Activated T-cell treated with anti-CD3 and anti-CD28 coated beads for 24 hours (primary cell): ENCODE measurements around the gene CXCL17.
"Not testable (repeated sequence)": the region's sequence is repeated elsewhere in the genome, so short reads cannot be mapped to it uniquely, and the experiment has no call there.

Source experiments
- DNase-seq: peaks from one replicate; pipeline ENCODE4 v3.0.0-alpha.2; 2020; ENCODE audit warnings: low read depth

CXCL17 gene, protein sequence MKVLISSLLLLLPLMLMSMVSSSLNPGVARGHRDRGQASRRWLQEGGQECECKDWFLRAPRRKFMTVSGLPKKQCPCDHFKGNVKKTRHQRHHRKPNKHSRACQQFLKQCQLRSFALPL

DNA sequence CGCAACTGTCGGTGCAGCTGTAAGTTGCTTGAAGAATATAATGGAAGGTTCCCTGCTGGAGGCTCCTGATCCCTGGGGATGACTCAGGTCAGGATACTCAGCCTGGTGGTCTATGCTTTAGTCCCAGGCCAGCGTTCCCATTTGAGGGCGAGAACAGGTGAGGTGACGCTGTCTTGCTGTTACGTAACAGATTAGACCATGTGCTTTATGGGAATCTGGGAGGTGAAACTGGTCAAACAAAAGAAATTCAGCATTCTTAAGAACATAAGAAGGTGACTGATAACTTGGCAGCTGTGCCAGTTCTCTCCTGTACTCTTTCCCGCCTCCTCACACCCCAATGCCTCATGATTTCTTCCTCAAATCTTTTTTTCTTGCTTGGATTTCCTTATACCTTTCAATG, at the start of gene CXCL17:
Gene CXCL17 (minus strand): TSS at position 114 of the 400 bp plus-strand sequence. CDS start 114 bp downstream, outside the sequence.
- no peak for DNase-seq

DNA sequence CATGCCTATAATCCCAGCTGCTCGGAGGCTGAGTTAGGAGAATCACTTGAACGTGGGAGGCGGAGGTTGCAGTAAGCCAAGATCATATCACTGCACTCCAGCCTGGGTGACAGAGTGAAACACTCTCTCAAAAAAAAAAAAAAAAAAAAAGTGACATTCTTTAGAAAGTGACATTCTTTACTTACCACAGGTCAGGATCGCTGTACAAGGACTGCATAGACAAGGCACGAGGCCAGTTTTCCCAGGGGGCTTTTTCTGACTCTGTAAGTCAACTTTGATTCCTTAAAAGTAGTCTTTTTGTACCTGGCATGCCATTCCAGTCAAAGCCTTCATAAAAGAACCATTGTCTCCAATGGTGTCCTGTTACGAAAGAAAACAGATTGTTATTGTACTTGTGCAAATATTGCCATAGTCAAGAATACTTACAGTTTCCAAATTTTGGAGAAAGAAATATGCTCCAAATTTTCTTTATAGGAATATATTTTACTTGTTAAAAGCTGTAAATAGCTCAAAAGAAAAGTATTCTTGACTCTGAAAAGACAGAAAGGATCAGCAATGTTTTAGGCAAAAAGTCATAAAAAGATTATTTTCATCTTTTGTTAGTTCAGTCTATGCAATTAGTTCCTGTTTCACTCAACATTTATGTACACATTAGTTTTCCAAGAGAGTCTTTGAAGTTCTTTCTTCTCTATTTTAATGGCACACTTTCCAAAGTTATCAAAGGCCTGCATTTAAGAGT, 46.2 kb upstream of the CXCL17 start:
- DNase-seq: no peak

DNA sequence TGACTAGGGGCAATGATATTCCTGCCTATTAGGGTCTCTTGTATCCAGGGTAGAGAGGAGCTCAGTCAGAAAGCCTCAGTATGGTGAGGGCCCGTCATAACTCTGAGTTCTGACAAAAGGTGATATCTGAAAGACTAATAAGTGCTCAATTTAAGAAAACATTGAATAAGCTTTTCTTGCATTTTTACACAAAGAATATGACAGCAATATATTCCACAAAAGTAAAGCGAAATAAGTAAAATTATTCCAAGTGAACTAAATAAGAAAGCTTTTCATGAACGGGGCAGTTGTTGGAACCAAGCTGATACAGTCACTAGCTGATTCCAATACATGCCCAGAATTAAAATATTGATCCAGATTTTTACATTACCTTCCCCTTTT, 45.0 kb upstream of the CXCL17 start:
- no peak for DNase-seq

DNA sequence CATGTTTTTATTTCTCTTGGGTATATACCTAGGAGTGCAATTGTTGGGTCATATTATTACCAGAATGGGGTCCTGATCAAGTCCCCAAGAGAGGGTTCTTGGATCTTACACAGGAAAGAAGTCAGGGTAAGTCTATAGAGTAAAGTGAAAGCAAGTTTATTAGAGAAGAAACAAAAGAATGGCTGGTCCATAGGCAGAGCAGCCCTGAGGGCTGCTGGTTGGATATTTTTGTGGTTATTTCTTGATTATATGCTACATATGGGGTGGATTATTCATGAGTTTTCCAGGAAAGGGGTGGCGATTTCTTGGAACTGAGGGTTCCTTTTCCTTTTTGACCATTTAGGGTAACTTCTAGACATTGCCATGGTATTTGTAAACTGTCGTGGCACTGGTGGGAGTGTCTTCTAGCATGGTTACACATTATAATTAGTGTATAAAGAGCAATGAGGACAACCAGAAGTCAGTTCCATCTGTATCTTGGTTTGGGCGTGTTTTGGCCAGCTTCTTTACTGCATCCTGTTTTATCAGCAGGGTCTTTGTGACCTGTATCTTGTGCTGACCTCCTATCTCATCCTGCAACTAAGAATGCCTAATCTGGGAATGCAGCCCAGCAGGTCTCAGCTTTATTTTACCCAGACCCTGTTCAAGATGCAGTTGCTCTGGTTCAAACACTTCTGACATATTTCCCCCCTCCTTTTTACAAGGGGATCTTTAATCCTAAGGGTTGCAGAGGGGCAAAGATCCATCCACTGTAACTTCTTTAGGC, 44.5 kb upstream of the CXCL17 start:
- DNase-seq: no peak

DNA sequence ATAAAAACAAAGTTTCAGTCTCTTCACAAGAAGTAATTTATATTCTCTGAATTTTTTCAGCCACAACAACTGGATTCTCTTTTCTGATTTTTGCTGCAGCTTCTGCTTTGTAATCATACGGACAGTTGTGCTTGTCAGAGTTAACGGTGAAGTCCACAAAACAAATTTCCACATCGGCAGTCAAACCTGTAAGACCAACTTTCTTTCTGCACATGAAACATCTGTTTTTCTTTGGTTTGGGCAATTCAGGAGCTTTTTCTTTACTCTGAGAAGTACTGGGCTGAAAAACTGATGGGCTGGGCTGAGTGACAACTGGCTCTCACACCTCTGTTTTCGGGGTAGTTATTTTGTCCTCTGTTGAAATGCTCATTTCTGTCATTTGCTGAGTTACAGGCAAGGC, 42.3 kb upstream of the CXCL17 start:
- DNase-seq: not testable (repeated sequence)

DNA sequence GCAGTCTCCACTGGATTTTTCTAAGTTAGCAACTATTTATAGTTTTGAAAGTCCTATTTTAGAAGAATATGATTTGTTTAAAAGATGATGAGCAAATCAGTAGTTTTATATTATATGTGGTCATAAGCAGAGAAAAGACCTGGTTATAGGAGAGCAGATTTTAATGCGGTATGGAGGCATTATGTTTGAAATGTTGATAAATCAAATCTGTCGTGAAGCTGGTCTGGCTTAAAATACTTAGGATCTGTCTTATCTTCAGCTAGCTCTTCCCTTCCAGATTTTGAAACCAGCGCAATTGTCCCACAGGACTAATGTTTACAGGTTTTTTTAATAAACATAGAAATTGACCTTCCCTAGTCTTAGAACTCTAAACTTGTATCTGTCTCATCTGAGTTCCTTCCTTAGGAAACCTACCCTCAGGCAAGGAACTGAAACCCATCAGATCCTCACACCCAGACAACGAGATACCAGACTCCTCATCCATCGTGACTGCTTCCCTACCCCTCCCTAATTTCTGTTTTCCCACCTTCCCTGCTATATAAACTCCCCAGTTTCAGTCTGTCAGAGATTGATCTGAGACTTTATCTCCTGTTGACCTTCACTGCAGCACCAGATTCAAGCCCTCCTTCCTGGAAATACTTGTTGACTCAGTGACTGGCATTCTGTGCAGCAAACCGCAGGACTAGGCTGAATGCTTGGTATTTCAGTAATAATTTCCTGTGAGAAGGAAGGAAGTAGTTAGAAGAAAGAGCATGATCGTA, 37.8 kb upstream of the CXCL17 start:
- no peak for DNase-seq

DNA sequence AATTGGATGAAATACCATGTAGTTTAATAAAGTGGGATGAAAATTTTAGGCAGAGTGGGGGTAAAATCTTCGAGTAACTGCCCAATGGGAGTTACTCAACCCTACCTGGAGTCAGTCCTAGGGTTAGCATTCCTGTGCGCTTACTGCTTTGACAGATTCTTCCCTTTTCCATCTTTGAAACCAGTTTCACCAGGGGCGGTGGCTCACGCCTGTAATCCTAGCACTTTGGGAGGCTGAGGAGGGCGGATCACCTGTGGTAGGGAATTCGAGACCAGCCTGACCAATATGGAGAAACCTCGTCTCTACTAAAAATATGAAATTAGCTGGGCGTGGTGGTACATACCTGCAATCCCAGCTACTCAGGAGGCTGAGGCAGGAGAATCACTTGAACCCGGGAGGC, 37.0 kb upstream of the CXCL17 start:
- no peak for DNase-seq

DNA sequence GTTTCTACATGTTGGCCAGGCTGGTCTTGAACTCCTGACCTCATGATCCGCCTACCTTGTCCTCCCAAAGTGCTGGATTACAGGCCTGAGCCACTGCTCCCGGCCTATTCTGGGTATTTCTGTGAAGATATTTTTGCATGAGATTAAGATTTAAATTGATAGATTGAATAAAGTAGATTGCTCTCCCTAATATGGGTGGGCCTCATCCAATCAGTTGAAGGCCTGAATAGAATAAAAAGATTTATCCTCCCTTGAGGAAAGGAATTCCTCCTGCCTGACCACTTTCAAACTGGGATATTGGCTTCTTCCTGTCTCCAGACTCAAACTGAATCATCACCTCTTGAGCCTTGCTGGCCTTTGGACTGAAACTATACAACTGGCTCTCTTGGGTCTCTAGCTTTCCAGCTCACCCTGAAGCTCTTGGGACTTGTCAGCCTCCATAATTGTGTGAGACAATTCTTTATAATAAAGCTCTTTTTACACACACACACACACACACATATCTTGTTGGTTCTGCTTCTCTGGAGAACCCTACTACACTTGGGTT, 36.1 kb upstream of the CXCL17 start:
- DNase-seq: no peak

DNA sequence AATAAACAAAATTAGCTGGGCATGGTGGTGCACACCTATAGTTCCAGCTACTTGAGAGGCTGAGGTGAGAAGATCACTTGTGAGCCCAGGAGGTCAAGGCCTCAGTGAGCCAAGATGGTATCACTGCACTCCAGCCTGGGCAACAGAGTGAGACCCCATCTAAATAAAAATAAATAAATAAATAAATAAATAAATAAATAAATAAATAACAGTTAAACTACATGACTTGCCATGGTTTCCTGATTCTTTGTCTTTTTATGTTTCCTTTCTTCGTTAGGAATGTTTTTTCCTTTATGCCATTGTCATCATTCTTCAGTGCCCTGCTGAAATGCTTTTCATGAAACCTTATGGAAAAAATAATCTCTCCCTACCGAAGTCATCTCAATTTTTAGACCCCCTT, 35.2 kb upstream of the CXCL17 start:
- no peak for DNase-seq

DNA sequence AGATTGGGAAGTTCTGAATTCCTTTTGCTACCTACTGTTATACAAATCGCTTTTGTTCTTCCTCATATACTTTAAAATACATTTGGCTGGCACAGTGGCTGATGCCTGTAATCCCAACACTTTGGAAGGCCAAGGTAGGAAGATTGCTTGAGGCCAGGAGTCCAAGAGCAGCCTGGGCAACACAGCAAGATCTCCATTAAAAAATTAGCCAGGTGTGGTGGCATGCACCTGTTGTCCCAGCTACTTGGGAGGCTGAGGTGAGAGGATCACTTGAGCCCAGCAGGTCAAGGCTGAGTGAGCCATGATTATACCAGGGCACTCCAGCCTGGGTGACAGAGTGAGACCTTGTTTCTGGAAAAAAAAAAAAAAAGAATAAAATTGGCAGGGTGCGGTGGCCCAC, 34.4 kb upstream of the CXCL17 start:
- no peak for DNase-seq

DNA sequence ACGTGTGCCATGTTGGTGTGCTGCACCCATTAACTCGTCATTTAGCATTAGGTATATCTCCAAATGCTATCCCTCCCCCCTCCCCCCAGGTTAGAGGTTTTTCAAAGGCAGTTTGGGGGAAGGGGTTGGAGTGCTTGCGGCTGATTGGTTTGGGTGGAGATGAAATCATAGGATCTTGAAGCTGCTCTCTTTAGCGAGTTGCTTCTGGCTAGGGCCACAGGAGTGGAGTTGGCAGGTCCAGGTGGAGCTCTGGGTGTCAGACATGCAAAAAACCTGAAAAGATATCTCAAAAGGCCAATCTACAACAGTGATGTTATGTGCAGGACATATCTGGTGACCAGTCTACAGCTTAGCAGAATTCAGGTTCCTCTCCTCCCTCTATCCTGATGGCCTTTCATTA, 32.6 kb upstream of the CXCL17 start:
- no peak for DNase-seq

DNA sequence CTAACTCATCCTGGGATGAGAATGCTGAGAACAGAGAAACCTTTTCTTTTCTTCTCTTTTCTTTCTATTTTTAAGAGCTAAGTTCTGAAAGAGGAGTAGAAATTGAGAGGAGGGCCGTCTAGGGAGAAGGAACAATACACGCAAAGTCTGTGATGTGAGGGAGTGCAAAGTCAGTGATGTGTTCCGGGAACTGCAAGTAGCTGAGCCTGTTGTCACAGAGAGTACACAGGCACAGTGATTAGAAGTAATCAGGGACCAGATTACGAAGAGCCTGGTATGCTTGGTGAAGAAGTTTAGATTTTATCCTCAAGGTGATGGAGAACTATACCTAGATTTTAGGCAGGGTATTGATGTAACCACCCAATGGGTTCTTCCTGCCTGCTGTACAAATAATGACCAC, 32.0 kb upstream of the CXCL17 start:
- DNase-seq: no peak

DNA sequence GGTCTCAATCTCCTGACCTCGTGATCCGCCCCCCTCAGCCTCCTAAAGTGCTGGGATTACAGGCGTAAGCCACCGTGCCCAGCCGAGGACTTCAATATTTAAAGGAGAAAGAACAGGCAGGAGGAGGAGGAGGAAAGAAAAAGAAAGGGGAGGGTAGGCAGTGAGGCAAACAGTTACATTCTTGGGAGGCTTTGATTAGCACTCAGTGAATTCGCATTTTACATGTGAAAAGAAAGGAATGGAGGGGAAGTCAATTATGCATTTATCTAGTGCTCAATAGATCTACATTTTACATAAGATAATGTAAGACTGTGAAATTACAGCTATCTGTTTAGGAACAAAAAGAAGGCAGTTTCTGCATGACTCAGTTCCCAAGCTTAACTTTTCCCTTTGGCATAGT, 30.9 kb upstream of the CXCL17 start:
- no peak for DNase-seq

DNA sequence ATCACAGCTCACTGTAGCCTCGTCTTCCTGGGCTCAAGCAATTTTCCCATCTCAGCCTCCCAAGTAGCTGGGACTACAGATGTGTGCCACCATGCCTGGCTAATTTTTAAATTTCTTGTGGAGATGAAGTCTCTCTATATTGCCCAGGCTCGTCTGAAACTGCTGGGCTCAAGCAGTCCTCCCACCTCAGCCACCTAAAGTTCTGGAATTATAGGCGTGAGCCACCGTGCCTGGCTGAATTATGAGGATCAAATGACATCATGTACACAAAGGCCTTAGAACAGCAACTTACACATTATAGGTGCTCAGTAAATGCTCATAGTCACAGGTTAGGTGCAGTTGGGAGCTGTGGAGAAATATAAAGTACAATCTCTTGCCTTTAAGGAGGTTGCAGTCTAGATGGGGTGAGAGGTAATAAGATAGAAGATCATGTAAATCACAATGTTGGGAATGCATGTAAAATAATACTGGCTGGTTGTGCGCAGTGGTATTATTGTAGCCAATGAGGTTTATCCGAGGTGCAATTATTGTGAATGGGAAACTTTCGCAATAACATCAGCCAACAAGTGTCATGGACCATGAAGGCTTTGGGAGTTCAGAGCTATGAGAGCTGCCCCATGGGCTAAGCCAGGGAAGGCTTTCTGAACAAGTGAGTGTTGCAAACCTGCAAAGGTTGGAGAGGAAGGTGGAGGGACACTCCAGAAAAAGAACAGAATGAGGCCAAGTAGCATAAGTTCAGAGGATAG, 29.8 kb upstream of the CXCL17 start:
- DNase-seq: no peak

DNA sequence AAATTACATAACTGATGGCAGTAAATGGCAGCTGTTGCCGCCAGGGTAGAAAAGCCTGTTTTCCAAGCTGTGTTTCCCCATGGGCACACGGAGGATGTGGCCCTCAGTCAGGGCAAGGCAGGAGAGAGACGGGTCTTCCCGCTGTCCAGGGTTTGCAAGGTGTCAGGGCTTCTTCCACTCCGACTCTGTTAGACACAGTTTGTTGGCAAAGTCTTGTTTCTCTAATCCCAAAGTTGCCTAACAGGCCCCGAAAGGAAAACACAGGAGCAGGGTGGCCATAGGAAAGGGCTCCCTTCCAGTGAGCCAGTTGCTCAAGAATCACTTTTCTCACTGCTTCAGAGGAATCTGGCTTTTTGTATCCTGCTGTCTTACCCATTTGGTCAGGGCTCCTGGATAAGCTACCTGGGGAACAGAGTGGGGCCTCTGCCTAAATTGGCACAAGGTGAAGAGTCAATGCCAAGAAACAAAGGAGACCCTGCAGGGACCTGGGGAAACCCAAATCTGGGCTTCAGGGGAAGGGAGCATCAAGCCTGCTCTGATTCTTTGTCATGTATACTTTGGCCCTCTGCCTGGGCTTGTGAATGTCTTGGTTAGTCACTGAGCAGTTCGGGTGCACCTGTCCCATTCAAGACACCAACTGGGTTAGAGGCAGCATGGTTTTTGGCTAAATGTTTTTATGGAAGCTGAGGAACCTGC, 29.0 kb upstream of the CXCL17 start:
- no peak for DNase-seq

DNA sequence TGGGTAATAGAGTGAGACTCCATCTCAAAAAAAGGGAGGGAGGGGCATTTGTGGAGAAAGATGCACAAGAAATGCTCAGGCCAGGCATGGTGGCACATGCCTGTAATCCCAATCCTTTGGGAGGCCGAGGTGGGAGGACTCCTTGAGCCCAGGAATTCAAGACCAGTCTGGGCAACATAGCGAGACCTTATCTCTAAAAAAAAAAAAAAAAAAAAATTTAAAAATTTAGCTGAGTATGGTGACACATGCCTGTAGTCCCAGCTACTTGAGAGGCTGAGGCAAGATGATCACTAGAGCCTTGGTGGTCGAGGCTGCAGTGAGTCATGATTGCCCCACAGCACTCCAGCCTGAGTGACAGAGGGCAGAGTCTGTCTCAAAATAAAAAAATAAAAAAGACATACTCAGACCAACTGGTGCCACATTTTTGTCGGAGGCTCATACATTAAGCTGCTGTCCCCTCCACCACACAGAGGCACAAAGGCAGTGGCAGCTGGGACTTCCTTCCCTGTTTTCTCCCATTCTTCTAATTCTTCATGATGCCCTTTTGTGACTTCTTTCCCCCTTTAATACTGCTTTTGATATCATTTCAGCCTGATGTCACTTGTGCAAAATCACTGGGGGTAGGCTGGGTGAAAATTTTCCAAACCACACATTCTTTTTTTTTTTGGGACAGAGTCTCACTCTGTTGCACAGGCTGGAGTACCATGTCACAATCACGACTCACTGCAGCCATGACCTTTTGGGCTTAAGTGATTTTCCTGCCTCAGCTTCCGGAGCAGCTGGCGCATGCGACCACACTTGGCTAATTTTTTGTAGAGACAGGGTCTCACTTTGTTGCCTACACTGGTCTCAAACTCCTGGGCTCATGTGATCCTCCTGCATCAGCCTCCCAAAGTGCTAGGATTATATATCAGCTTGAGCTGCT, 26.8 kb upstream of the CXCL17 start:
- DNase-seq: no peak

DNA sequence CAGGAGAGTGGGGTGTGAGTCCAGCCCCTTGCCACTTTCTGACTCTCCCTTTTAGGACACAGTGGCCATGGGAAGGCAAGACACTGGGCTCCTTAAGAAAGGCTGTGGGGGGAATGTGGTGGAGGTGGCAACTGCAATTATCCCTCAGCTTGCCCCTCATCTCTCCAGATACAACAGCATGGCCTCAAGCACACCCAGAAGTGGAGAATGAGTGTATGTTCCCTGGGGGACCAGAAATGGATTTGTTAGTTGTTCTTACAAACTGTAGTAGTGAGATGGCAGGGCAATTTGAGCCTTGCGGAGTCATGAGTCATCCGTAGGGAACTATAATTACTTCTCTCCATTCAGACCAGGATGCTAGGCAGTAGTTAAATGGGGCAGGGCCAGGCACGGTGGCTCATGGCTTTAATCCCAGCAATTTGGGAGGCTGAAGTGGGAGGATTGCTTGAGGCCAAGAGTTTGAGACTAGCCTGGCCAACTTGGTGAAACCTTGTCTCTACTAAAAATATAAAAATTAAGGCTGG, 25.6 kb upstream of the CXCL17 start:
- no peak for DNase-seq

DNA sequence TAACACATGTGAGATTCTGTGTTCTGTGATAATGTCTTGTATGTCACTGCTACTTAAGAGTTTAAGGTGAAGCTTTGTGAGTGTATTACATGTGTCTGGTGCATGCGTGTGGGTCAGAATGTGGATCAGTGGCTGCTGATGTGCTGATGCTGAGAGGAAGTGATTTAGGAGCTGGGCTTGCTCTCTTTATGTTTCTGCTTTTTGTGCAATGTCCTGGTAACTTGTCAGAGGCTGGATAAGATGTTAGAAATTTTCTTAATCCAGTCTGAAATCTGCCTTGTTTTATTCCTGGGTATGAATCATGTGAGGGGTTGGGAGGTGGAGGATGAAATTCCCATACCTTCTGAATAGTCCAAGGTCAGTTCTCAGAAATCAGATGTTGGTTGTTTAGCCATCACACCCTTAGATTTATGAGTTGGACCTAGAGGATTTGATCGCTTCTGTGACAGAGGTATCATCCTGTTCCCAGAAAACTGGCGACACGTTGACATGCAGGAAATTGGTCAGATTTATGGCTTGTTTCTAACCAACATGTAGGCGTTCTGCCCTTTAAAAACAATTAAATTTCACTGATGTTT, 24.5 kb upstream of the CXCL17 start:
- DNase-seq: no peak

DNA sequence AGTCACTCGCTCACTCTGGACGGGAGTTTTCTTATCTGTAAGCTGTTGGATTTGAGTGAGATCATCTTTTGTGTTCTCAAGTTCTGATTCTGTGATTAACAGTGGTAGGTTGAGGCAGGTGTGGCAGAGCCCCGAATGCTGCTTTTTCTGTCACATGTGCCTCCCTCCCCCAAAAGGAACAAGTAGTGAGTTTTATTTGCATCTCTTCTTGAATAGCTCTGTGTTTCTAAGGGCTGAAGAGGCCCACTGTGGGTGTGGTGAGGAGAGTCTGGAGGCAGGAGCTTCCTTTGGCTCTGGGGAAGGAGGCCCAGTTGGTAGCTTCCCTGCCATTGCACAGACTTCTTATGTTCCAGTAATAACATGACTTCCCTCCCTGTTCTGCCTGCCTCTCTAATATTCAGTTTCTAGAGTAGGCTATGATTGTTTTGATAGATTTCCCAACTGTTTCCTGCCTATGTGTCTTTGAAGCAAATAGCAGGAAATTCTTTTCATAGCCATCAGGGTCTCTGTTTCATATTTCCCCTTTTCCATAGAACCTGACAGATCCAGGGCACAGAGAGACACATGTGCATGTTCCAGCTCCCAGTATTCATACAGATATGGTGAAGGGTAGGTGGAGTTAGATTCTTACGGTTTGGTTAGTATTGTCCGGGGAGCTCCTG, 23.9 kb upstream of the CXCL17 start:
- DNase-seq: no peak
